Measurements from ENCODE around the gene METAP2.

DNA sequence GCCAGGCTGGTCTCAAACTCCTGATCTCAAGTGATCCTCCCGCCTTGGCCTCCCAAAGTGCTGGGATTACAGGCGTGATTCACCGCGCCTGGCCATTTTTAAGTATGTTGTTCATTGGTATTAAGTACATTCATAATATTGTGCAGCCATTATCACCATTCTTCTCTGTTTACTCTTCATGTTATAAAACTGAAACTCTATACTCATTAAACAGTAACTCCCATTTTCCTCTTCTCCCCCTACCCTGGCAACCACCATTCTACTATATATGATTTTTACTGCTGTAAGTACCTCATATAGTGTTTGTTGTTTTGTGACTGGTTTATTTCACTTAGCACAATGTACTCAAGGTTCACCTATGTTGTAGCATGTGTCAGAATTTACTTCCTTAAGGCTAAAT, 23.1 kb downstream of the METAP2 start:
- no peak for TF ChIP-seq CTCF (IDR thresholded peaks at IDR 0.05 in 2 of 3, conservative IDR thresholded peaks at IDR 0.05 in 1 of 3; ENCODE audit: borderline replicate concordance in 1 of 3, insufficient read depth in 1 of 3, low read depth in 2 of 3, low read length in 2 of 3)
- TF ChIP-seq POLR2AphosphoS5 (IDR thresholded peaks at IDR 0.05; ENCODE audit: low read depth, low read length) = no peak
- TF ChIP-seq, protein P1, sequence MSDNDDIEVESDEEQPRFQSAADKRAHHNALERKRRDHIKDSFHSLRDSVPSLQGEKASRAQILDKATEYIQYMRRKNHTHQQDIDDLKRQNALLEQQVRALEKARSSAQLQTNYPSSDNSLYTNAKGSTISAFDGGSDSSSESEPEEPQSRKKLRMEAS (IDR thresholded peaks at IDR 0.05) = no peak
- no peak for TF ChIP-seq EZH2phosphoT487 (IDR thresholded peaks at IDR 0.05; ENCODE audit: borderline replicate concordance)
- no peak for TF ChIP-seq ZNF274 (IDR thresholded peaks at IDR 0.05; ENCODE audit: low read depth, low read length)
- TF ChIP-seq RAD21 (IDR thresholded peaks at IDR 0.05; ENCODE audit: low read depth) = no peak
- no peak for TF ChIP-seq TCF7L2 (IDR thresholded peaks at IDR 0.05; ENCODE audit: borderline replicate concordance, extremely low read depth, insufficient read depth, insufficient read length)
- TF ChIP-seq SP1 (IDR thresholded peaks at IDR 0.05; ENCODE audit: low read depth) = no peak
- no peak for TF ChIP-seq POLR2A (IDR thresholded peaks at IDR 0.05; ENCODE audit: borderline replicate concordance, extremely low read depth, insufficient read depth, insufficient read length)
- TF ChIP-seq, protein P2, sequence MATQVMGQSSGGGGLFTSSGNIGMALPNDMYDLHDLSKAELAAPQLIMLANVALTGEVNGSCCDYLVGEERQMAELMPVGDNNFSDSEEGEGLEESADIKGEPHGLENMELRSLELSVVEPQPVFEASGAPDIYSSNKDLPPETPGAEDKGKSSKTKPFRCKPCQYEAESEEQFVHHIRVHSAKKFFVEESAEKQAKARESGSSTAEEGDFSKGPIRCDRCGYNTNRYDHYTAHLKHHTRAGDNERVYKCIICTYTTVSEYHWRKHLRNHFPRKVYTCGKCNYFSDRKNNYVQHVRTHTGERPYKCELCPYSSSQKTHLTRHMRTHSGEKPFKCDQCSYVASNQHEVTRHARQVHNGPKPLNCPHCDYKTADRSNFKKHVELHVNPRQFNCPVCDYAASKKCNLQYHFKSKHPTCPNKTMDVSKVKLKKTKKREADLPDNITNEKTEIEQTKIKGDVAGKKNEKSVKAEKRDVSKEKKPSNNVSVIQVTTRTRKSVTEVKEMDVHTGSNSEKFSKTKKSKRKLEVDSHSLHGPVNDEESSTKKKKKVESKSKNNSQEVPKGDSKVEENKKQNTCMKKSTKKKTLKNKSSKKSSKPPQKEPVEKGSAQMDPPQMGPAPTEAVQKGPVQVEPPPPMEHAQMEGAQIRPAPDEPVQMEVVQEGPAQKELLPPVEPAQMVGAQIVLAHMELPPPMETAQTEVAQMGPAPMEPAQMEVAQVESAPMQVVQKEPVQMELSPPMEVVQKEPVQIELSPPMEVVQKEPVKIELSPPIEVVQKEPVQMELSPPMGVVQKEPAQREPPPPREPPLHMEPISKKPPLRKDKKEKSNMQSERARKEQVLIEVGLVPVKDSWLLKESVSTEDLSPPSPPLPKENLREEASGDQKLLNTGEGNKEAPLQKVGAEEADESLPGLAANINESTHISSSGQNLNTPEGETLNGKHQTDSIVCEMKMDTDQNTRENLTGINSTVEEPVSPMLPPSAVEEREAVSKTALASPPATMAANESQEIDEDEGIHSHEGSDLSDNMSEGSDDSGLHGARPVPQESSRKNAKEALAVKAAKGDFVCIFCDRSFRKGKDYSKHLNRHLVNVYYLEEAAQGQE (IDR thresholded peaks at IDR 0.05; ENCODE audit: low read depth) = no peak
- no peak for TF ChIP-seq ZFX (IDR thresholded peaks at IDR 0.05)
- TF ChIP-seq FOSL1 (IDR thresholded peaks at IDR 0.05; ENCODE audit: low read depth) = no peak
- no peak for TF ChIP-seq EZH2 (IDR thresholded peaks at IDR 0.05)
- TF ChIP-seq, protein P3, sequence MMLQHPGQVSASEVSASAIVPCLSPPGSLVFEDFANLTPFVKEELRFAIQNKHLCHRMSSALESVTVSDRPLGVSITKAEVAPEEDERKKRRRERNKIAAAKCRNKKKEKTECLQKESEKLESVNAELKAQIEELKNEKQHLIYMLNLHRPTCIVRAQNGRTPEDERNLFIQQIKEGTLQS (IDR thresholded peaks at IDR 0.05) = no peak

All from HCT116 (cell line).